ENCODE measurements around the gene GJA3.

DNA sequence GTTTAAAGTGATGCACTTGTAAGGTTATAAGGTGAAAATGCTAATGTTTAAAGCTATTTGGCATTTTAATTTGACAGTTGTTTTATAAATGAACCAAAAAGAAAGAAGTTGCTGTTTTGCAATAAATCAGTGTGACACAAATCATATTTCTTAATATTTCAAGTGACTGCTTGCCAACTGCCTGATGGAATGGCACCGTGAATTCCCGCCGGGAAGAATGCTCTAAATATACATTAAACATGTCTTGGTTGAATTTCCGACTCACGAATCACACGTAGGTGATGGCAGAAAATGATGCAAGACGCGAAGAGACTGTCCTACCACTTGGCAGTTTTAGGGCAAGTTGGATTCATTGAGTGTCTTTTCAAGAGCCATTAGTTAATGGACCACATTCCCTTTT, 34.9 kb upstream of the GJA3 start:
- TF ChIP-seq, protein P1, sequence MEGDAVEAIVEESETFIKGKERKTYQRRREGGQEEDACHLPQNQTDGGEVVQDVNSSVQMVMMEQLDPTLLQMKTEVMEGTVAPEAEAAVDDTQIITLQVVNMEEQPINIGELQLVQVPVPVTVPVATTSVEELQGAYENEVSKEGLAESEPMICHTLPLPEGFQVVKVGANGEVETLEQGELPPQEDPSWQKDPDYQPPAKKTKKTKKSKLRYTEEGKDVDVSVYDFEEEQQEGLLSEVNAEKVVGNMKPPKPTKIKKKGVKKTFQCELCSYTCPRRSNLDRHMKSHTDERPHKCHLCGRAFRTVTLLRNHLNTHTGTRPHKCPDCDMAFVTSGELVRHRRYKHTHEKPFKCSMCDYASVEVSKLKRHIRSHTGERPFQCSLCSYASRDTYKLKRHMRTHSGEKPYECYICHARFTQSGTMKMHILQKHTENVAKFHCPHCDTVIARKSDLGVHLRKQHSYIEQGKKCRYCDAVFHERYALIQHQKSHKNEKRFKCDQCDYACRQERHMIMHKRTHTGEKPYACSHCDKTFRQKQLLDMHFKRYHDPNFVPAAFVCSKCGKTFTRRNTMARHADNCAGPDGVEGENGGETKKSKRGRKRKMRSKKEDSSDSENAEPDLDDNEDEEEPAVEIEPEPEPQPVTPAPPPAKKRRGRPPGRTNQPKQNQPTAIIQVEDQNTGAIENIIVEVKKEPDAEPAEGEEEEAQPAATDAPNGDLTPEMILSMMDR (conservative IDR thresholded peaks at IDR 0.05; ENCODE audit: low read length), result no peak
- TF ChIP-seq EZH2phosphoT487 (IDR thresholded peaks at IDR 0.05; ENCODE audit: borderline replicate concordance, low read depth, low read length), result no peak
